Liver (tissue), 9 donors: ENCODE measurements around the gene LHFPL3. TPM values are rescaled to one million over a fixed set of nuclear protein-coding genes. Genes with fewer than 3 reads are reported as not detected.

ENCODE experiments used
- DNase-seq: peaks from one replicate; pipeline ENCODE4 v3.0.0-alpha.2; 2017; ENCODE audit warnings: low spot score
- H3K27ac ChIP-seq, 2 donors: one replicate each; pipeline ENCODE4 v1.7.0; 2013; ENCODE audit warnings: inconsistent platforms in 2 of 2, low read length in 2 of 2, control low read depth in 1 of 2, low read depth in 1 of 2, mild to moderate bottlenecking in 1 of 2
- H3K27me3 ChIP-seq, 4 donors: one replicate each; pipeline versions ENCODE4 v1.6.1 to v1.7.0; 2013; ENCODE audit warnings: low read length in 3 of 4, inconsistent platforms in 1 of 4, mild to moderate bottlenecking in 1 of 4, moderate library complexity in 1 of 4; ENCODE audit not compliant: control insufficient read depth in 4 of 4, insufficient read depth in 4 of 4
- H3K36me3 ChIP-seq, 4 donors: one replicate each; pipeline versions ENCODE4 v1.6.1 to v1.7.0; 2013; ENCODE audit warnings: low read length in 3 of 4, mild to moderate bottlenecking in 3 of 4, low read depth in 1 of 4, moderate library complexity in 1 of 4; ENCODE audit not compliant: control insufficient read depth in 4 of 4, insufficient read depth in 3 of 4
- H3K4me1 ChIP-seq, 4 donors: one replicate each; pipeline versions ENCODE4 v1.6.1 to v1.7.0; 2013; ENCODE audit warnings: low read length in 3 of 4, mild to moderate bottlenecking in 3 of 4, moderate library complexity in 1 of 4; ENCODE audit not compliant: control insufficient read depth in 4 of 4, insufficient read depth in 4 of 4
- H3K4me3 ChIP-seq, 3 donors: one replicate each; pipeline versions ENCODE4 v1.6.1 to v1.7.0; 2013; ENCODE audit warnings: low read length in 3 of 3, control low read depth in 1 of 3, low read depth in 1 of 3, mild to moderate bottlenecking in 1 of 3
- H3K9ac ChIP-seq, 2 donors: one replicate each; pipeline ENCODE4 v1.7.0; 2013; ENCODE audit warnings: low read length in 2 of 2, mild to moderate bottlenecking in 2 of 2, moderate library complexity in 2 of 2, control low read depth in 1 of 2, low read depth in 1 of 2
- H3K9me3 ChIP-seq, 4 donors: one replicate each; pipeline versions ENCODE4 v1.6.1 to v1.7.0; 2013; ENCODE audit warnings: low read length in 3 of 4; ENCODE audit not compliant: control insufficient read depth in 4 of 4
- EGR1 ChIP-seq, 2 donors: IDR thresholded peaks; 2 replicates each; pipeline ENCODE4 v1.6.1; 2016 to 2018; ENCODE audit warnings: antibody characterized with exemption in 2 of 2, low read depth in 2 of 2
- FOXA1 ChIP-seq: IDR thresholded peaks from 2 replicates; pipeline ENCODE4 v1.6.1; 2016; ENCODE audit warnings: antibody characterized with exemption
- GABPA ChIP-seq, 2 donors: IDR thresholded peaks in 1 of 2; conservative IDR thresholded peaks in 1 of 2; 2 replicates each; pipeline ENCODE4 v1.6.1; 2016; ENCODE audit warnings: antibody characterized with exemption in 2 of 2, mild to moderate bottlenecking in 1 of 2, moderate library complexity in 1 of 2
- HNF4A ChIP-seq, 2 donors: conservative IDR thresholded peaks; 2 replicates each; pipeline ENCODE4 v1.6.1; 2016; ENCODE audit warnings: antibody characterized with exemption in 2 of 2, mild to moderate bottlenecking in 2 of 2
- HNF4G ChIP-seq: IDR thresholded peaks from 2 replicates; pipeline ENCODE4 v1.6.1; 2016; ENCODE audit warnings: antibody characterized with exemption
- NR2F2 ChIP-seq: IDR thresholded peaks from 2 replicates; pipeline ENCODE4 v1.6.1; 2016; ENCODE audit warnings: antibody characterized with exemption
- RAD21 ChIP-seq, 2 donors: IDR thresholded peaks; 2 replicates each; pipeline ENCODE4 v1.6.1; 2016; ENCODE audit warnings: antibody characterized with exemption in 2 of 2, mild to moderate bottlenecking in 2 of 2
- REST ChIP-seq: IDR thresholded peaks from 2 replicates; pipeline ENCODE4 v1.6.1; 2016; ENCODE audit warnings: antibody characterized with exemption, mild to moderate bottlenecking
- RXRA ChIP-seq, 2 donors: IDR thresholded peaks; 2 replicates each; pipeline ENCODE4 v1.6.1; 2017 to 2018; ENCODE audit warnings: antibody characterized with exemption in 2 of 2, mild to moderate bottlenecking in 1 of 2
- SP1 ChIP-seq: IDR thresholded peaks from 2 replicates; pipeline ENCODE4 v1.6.1; 2018; ENCODE audit warnings: antibody characterized with exemption, mild to moderate bottlenecking
- TAF1 ChIP-seq: conservative IDR thresholded peaks from 2 replicates; pipeline ENCODE4 v1.6.1; 2016; ENCODE audit warnings: antibody characterized with exemption, mild to moderate bottlenecking
- YY1 ChIP-seq: IDR thresholded peaks from 2 replicates; pipeline ENCODE4 v1.6.1; 2016; ENCODE audit warnings: antibody characterized with exemption, mild to moderate bottlenecking
- WGBS: extraction: QIAGEN DNeasy Blood & Tissue Kit; methylation state at CpG from one replicate; pipeline ENCODE4 v1.1.7; 2013; 5-methylcytosine and 5-hydroxymethylcytosine counted together
- polyA plus RNA-seq, 2 donors: library from polyadenylated mRNA; stranded (reverse) in 1 of 2; unstranded in 1 of 2; fragments of 200-250 nt in 1 of 2; fragments of >200 nt in 1 of 2; fragmentation: Nextera tagmentation in 1 of 2; extraction: Ambion mirVana in 1 of 2; gene quantifications; one replicate each; pipeline versions ENCODE4 v1.2.1 to v1.2.3, GENCODE V29; 2013 to 2015
- total RNA-seq, 2 donors: library from RNA; depleted of rRNA; stranded (reverse); fragments of >200 nt; gene quantifications; one replicate each; pipeline ENCODE4 v1.2.3, GENCODE V29; 2014
- TF ChIP-seq, protein P1 (sequence below): IDR thresholded peaks from 2 replicates; pipeline ENCODE4 v1.6.1; 2016; ENCODE audit warnings: antibody characterized with exemption
- TF ChIP-seq, protein P2 (sequence below): IDR thresholded peaks from 2 replicates; pipeline ENCODE4 v1.6.1; 2016; ENCODE audit warnings: antibody characterized with exemption
- TF ChIP-seq, protein P3 (sequence below): fragments of 150-350 bp; IDR thresholded peaks from 2 replicates; pipeline ENCODE4 v1.5.1; 2017; ENCODE audit warnings: improper control_type of control experiment, low read depth, low read length; ENCODE audit not compliant: missing input control
- donor health status: healthy.
- donor health status: healthy.
- donor health status: healthy.
- donor health status: healthy.
- donor health status: healthy.

LHFPL3 gene
- total and polyA plus RNA-seq, 4 donors: not detected

GRCh38 chr7:104677587-104677986, 349.2 kb downstream of the LHFPL3 start:
- no peak overlapping the region for H3K27ac ChIP-seq
- H3K27me3 ChIP-seq: peaks cover 0 to 1% (median 0%) of the 10 kb centered on the region in 4 donors

More at GRCh38 chr7:104677587-104677986, 349.2 kb downstream of the LHFPL3 start:
- TF ChIP-seq GABPA (IDR thresholded peaks at IDR 0.05 in 1 of 2, conservative IDR thresholded peaks at IDR 0.05 in 1 of 2) (no peak), HNF4A (conservative IDR thresholded peaks at IDR 0.05) (no peak), HNF4G (no peak), NR2F2 (no peak), RXRA (IDR thresholded peaks at IDR 0.05) (no peak), EGR1 (IDR thresholded peaks at IDR 0.05; ENCODE audit: low read depth in 2 of 2) (no peak), TAF1 (no peak), RAD21 (IDR thresholded peaks at IDR 0.05) (no peak), FOXA1 (no peak), SP1 (no peak), YY1 (no peak), REST (no peak)
- TF ChIP-seq, protein P1, sequence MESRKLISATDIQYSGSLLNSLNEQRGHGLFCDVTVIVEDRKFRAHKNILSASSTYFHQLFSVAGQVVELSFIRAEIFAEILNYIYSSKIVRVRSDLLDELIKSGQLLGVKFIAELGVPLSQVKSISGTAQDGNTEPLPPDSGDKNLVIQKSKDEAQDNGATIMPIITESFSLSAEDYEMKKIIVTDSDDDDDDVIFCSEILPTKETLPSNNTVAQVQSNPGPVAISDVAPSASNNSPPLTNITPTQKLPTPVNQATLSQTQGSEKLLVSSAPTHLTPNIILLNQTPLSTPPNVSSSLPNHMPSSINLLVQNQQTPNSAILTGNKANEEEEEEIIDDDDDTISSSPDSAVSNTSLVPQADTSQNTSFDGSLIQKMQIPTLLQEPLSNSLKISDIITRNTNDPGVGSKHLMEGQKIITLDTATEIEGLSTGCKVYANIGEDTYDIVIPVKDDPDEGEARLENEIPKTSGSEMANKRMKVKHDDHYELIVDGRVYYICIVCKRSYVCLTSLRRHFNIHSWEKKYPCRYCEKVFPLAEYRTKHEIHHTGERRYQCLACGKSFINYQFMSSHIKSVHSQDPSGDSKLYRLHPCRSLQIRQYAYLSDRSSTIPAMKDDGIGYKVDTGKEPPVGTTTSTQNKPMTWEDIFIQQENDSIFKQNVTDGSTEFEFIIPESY: no peak
- TF ChIP-seq, protein P2, sequence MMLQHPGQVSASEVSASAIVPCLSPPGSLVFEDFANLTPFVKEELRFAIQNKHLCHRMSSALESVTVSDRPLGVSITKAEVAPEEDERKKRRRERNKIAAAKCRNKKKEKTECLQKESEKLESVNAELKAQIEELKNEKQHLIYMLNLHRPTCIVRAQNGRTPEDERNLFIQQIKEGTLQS: no peak
- TF ChIP-seq, protein P3, sequence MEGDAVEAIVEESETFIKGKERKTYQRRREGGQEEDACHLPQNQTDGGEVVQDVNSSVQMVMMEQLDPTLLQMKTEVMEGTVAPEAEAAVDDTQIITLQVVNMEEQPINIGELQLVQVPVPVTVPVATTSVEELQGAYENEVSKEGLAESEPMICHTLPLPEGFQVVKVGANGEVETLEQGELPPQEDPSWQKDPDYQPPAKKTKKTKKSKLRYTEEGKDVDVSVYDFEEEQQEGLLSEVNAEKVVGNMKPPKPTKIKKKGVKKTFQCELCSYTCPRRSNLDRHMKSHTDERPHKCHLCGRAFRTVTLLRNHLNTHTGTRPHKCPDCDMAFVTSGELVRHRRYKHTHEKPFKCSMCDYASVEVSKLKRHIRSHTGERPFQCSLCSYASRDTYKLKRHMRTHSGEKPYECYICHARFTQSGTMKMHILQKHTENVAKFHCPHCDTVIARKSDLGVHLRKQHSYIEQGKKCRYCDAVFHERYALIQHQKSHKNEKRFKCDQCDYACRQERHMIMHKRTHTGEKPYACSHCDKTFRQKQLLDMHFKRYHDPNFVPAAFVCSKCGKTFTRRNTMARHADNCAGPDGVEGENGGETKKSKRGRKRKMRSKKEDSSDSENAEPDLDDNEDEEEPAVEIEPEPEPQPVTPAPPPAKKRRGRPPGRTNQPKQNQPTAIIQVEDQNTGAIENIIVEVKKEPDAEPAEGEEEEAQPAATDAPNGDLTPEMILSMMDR: no peak
- no peak for DNase-seq
- H3K4me1 ChIP-seq: no peaks in the 10 kb centered on the region
- no peak overlapping the region for H3K4me3 ChIP-seq
- no peaks in the 10 kb centered on the region for H3K9me3 ChIP-seq
- no peak overlapping the region for H3K9ac ChIP-seq
- H3K36me3 ChIP-seq: no peaks in the 10 kb centered on the region
- WGBS: 72% methylated on average over 5 of the region's 5 CpGs
